ENCODE data around the gene CCNY.

The CCNY gene

GRCh38 chr10:35458500-35459448 is 122.5 kb downstream of the CCNY start:
- DNase-seq, result no peak

GRCh38 chr10:35459449-35459847 is 123.1 kb downstream of the CCNY start:
- DNase-seq, result no peak

- DNase-seq, result no peak
Observed at GRCh38 chr10:35460852-35461460, 124.6 kb downstream of the CCNY start.

GRCh38 chr10:35462491-35462934 is 126.2 kb downstream of the CCNY start:
- no peak for DNase-seq

GRCh38 chr10:35463105-35463867 is 127.0 kb downstream of the CCNY start:
- no peak for DNase-seq

DNA sequence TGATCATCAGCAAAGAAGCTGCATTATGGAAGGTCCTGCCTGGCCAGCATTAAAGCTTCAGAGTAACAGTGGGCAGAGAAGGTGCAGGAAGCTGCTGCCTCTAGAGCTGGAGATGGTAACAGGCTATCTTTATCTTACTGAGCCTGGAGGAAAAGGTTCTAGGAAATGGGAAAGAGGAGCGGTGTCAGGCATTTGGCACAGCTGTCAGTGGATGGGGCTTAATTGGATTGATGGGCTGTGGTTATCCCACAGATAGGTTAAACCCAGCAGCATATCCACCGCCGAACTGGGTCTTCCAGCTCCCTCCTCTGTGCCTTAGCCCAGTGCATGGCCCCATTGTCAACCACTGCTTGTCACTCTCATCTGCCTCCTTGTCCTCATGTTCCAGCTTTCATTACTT is 127.6 kb downstream of the CCNY start:
- no peak for DNase-seq

- no peak for DNase-seq
Observed at GRCh38 chr10:35464825-35465456, 128.6 kb downstream of the CCNY start.

DNA sequence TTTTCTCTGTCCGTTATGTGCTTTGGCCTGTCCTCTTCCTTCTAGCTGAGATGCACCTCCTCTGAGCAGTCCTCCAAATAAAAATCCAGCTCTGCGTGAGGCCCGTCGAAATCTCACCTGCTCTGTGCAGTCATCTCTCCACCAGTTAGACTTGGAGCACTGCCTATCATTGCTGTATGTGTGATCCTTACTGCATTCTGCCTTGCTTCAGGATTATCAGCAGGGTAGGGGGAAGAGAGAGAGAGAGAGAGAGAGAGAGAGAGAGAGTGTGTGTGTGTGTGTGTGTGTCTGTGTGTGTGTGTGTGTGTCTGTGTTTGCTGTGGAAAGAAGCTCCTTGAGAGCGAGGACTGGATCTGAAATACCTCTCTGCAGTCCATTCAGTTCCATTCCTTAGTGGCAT is 129.4 kb downstream of the CCNY start:
- no peak for DNase-seq

- no peak for DNase-seq
Observed at GRCh38 chr10:35466170-35466569, 129.9 kb downstream of the CCNY start.

DNA sequence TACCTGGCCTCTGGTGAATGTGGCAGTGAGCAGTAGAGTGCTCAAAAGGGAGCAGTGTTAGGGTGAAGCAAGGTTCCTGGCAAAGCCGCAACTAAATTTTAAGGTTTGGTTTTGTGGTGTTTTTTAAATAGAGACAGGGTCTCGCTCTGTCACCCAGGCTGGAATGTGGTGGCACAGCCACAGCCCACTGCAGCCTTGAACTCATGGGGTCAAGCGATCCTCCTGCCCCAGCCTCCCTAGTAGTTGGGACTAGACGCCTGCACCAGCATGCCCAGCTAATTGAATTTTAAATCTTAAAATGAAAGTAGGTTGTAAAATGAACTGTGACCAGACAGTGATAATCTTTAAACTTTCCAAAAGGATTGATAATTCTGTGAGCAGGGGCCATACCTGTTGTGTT is 130.4 kb downstream of the CCNY start:
- no peak for DNase-seq

GRCh38 chr10:35467186-35467585 is 130.9 kb downstream of the CCNY start:
- no peak for DNase-seq

GRCh38 chr10:35470248-35470924 is 134.1 kb downstream of the CCNY start:
- no peak for DNase-seq

DNA sequence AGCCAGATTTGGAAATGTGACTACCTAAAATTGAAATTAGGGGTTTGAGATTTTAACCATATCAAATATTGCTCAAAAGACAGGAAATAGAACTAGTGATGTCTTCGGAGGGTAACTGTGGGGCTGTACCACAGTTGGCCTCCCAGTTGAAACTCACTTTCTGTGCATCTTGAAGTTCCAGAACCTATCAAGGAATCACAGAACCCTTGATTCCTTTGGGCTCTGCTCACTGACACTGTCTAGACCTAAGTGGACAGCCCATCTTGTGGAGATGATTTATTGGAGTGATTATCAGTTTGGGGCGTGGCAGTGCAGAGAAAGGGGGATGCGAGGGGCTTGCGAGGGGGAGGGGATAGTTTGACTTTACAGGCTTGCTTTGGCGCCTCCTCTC is 134.6 kb downstream of the CCNY start:
- DNase-seq, result no peak

DNA sequence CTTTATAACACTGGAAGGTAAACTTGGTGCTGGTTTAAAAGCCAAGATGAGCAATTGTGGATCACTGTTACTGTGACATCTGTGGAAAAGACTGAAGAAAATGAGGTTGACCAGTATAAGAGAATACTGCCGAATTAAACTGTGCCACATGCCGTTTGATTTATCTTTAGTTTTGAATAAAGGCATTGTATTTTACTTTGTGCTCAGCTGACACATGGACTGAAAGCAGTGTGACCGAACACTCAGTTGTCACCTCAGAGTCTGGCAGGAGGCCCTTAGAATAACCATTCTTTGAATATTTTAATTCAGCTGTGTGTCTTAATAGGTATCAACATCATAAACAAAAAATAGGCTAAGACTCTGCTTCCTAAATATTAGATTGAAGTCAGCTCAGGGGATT is 135.1 kb downstream of the CCNY start:
- DNase-seq, result no peak

DNA sequence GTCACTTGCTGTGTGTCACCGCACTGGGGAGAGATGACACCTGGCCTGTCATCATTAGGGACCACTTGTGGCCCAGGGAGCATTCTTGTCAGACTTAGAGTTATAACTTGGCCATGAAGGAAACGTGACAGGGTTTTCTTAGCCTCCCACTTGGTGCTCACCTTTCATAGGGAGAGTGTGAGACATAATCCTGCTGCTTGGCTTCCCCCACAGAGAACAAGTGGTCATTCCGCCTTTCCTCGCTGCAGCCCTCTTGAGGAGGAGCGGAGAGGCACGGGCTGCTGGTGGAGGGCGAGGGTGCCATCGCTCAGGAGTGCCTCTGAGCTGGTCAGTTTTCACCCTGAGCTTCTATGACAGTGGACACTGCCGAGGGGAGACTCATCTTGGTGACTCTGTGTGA is 143.8 kb downstream of the CCNY start:
- no peak for DNase-seq

- DNase-seq, result no peak
Observed at GRCh38 chr10:35481413-35481812, 145.1 kb downstream of the CCNY start.

GRCh38 chr10:35486297-35486990 is 150.1 kb downstream of the CCNY start:
- DNase-seq, result no peak

DNA sequence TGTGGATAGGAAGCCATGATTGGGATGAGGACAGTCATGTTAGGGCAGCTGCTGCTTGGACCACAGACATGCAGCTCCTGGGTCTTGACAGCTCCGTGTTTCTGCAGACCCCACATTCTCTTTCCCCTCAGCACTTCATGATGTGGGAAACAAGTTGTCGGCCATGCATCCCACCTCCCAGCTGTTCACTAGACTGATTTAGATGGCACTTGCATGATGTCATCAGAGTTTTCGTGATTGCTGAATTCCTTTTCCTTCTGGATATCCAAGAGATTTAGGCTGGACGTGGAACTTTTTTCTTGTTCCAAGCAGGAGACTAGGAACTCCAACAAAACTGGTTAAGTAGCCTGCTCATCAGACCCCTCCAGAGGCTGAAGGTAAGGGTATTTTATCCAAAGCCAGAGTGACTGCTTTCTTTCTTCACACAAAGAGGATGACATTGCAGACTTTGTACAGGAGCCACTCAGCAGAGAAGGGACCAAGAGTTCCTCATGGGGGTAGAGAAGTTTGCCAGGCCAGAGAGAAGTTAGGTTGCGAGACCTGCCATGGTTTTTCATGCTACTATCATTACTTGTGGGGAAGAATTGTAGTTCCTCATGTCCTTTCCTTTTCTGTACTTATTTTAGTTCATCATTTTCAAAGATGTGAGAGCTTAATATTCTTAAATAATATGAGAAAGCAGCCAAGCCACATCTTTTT is 151.2 kb downstream of the CCNY start:
- DNase-seq, result no peak

- DNase-seq, result no peak
Observed at GRCh38 chr10:35488228-35488627, 151.9 kb downstream of the CCNY start.

DNA sequence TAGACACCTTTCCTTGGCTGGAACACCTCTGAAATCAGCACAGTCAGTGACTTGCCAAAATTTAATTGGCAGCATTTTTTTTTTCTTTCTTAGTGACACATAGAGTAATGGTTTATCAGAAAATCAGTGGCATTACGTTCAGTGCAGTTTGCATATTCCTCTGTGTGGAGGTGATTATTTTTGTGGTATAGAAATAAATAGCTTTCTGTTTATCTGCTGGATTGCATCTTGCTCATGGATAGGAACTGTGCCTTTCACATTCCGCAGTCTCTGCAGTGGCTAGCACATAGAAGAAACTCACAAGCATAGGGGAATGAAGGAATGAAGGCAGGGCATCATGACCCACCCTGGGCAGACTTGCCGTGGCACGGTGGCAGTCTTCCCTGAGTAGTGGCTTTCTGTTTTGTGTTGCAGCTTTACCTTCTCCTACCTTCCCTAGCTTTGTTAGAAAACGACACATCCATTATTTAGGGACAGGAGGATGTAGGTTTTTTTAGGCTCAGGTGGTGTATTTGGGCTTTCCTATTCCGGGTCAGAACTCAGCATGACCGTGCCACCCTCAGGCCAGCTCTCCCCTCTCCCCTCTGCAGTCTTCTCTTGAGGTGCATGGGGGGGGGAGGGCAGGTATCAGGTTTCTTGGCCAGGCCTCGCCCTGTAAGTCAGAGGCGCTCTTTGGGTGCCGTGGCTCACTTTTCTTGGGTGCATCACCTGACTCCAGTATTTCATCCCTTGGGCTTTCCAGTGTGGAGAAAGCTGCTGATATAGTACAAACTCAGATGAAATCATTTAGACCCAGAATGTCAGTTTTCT is 156.3 kb downstream of the CCNY start:
- DNase-seq, result no peak

Data from activated CD4-positive, alpha-beta T cell treated with anti-CD3 and anti-CD28 coated beads, Interleukin-2, Interleukin-6, amounts not matched to agents 100 ng/mL and 50 ng/mL, durations not matched to agents 16 hours and 8 hours (primary cell).